GM19324 (cell line): ENCODE measurements around the gene TNRC6C.
"Not testable (repeated sequence)": the region's sequence is repeated elsewhere in the genome, so short reads cannot be mapped to it uniquely, and the experiment has no call there.

Source experiments
- ATAC-seq: cut with Tn5 transposase; IDR thresholded peaks from one replicate; pipeline ENCODE4 v1.9.1; 2021; ENCODE audit warnings: mild to moderate bottlenecking, moderate library complexity; ENCODE audit not compliant: unreplicated experiment, low FRiP score

The TNRC6C gene

GRCh38 chr17:78108726-78109488, 150.4 kb downstream of the TNRC6C start:
- no peak for ATAC-seq

DNA sequence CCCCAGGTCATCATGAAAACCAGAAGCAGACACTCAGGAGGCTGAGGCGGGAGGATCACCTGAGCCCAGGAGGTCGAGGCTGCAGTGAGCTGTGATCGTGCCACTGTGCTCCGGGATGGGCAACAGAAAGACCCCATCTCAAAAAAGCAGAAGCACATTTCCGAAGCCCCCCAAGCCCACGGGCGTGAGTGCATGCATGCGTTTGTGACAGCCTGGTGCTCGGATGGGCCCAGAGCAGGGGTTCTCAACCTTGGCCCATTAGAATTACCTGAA, 150.9 kb downstream of the TNRC6C start:
- no peak for ATAC-seq

DNA sequence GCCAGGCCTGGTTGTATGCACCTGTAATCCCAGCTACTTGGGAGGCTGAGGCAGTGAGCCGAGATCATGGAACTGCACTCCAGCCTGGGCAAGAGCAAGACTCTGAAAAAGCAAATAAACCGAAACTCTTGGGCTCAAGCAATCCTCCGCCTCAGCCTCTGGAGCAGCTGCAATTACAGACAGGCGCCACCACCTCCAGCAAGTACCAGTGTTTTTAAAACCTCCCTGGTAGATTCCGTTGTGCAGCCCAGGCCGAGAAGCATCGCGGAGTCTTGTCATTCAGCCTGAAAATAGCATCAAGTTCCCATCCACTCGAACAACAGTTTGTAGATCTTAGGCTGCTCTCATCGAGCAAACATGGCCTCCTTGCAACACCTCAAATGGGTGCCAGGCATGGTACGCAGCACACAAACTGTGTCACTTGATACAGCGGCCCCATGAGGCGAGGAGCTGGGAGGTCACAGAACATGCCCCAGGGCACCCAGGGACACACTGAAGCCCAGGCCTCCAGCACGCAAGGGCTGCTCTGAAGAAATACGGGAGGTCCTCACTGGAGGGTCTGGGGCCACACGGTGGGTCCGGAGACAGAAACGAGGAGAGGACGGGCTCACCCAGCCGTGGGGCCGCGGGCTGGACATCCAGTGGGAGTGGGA, 152.0 kb downstream of the TNRC6C start:
- ATAC-seq: no peak

DNA sequence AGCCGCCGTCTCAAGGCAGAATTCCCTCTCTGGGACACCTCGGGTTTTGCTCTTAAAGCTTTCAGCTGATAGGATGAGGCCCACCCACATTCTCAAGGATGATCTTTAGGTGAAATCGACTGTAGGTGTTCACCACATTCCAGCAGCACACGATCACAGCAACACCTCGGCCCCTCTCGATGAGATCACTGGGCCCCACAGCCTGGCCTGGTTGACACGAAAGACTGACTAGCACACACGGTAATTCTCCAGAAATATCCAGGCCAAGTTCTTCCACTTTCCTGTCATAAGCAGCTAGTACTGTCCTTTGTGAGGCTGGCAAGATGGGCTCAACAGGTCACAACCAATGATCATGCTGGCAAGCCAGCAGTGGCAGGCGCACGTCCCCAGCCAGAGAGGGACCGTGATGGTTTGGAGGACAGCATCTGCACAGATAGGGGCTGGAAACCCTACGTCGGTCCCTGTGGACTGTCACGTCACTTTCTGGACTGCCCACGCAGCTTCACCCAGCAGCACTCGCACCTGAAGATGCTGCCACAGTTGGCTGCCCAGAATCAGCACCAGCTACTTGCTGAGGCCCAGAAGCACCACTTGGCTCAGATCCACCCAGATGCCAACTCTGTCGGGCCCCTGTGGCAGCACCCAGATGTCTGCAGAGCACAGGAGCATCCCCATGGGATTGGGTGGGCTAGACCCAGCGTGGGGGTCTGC, 152.7 kb downstream of the TNRC6C start:
- ATAC-seq: no peak

- no peak for ATAC-seq
Measured at GRCh38 chr17:78111727-78112517, 153.4 kb downstream of the TNRC6C start.

DNA sequence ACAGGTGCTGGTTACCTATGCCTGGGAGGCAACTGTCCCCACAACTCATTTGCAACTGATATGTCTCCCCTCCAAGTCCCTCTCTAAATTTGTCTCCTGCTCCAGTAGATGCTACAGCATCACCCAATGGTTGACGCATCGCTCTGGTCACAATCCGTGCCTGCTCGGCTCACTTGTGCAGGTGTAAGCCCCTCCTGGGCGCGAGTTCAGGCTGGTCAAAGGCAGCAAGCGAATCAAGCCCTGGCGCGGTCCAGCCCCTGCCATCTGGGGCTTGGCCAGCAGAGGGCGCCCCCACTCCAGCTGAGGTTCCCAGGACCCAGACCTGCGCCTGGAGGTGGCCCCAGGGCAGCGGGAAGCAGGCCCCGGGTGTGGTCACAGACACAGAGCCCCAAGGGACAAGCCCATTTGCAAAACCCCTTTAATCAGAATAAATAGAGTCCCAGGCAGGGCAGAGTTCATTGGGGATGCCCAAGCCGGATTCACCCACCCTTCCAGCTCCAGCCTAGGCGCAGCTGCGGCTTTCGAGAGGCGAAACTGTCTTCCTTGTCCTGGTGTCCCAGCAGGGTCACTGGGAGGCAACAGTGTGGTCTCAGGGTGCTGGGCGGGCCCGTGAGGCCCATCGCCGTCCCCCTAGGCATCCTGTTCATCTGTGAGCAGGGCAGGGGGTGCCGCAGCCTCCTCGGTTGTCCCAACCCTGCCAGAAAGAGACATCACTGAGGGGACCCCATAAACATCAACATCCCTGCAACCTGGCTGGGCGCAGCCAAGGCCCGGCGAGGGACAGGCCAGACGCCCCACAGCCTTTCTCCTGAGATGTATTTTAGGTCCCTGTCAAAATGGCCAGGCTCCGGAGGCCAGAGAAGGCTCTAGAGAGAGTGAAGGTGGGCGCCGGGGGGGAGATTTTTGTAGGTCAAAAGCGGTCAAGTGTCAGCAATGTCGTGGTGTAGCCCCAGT, 154.3 kb downstream of the TNRC6C start:
- no peak for ATAC-seq

GRCh38 chr17:78113804-78114785, 155.6 kb downstream of the TNRC6C start:
- no peak for ATAC-seq

GRCh38 chr17:78114831-78115723, 156.6 kb downstream of the TNRC6C start:
- no peak for ATAC-seq

GRCh38 chr17:78115803-78116202, 157.3 kb downstream of the TNRC6C start:
- ATAC-seq: not testable (repeated sequence)

DNA sequence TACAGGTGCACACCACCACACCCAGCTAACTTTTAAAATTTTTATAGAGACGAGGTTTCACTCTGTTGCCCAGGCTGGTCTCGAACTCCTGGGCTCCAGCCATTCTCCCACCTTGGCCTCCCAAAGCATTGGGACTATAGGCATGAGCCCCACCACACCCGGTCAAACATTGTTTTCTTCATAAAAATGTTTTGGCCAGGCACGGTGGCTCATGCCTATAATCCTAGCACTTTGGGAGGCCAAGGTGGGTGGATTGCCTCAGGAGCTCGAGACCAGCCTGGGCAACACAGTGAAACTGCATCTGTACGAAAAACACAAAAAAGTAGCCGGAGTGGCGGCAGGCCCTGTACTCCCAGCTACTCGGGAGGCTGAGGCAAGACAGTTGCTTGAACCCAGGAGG, 157.9 kb downstream of the TNRC6C start:
- no peak for ATAC-seq

- no peak for ATAC-seq
Measured at GRCh38 chr17:78117027-78117981, 158.8 kb downstream of the TNRC6C start.

DNA sequence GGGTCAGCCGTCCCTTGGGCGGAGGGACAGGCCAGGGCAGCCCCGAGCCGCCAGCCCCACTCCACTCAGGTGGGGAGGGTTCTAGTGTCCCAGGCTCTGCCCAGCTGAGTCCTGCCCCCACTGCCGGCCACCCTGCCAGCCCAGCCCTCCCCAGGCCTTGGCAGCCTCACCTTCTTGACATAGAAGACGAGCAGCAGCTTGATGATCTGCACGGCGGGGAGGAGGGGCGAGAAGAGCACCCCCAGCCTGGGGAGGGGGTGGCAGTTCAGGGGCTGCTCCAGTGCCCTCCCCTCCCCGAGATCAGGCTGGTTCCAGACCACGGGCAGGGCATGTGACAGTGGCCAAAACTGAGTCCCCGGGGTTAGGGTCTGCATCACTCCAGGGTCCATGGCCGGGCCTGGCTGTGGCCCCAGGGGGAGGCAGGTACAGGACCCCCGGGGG, 160.3 kb downstream of the TNRC6C start:
- no peak for ATAC-seq

- ATAC-seq: no peak
Measured at GRCh38 chr17:78120537-78120936, 162.0 kb downstream of the TNRC6C start.

DNA sequence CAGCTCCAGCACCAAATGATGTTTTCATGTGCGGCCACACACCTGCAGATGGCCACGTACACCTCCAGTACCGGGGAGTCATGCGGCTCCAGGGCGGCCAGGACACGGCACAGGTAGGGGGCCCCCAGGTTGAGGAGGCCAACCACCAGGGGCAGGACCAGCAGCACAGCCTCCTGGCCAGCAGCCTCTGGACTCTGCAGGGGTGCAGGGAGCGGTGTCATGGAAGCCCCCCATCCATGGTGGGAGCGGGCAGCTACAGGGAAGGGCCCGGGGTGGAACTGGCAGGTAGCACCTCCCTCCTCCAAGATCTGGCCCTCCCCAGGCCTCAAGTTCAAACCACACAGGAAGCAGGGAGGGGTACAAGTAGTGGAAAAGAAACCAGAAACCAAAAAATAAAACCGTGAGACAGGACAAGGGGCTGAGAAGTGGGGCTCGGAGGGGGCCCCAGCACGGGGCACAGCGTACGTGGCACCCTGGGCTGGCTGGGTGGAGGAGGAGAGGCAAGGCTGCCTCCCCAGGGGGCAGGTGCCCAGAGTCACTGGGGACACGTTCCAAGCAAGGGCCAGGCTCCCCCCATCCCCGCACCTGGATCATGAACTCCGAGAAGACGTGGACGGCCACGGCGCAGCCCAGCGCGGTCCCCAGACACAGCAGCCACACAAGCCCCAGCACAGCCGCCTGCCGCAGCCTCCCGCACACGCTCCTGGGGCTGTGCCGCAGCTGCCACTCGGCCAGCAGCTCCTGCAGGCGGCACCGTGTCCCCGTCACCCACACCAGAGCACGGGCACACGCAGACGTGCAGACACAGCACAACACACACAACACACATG, 162.7 kb downstream of the TNRC6C start:
- no peak for ATAC-seq

DNA sequence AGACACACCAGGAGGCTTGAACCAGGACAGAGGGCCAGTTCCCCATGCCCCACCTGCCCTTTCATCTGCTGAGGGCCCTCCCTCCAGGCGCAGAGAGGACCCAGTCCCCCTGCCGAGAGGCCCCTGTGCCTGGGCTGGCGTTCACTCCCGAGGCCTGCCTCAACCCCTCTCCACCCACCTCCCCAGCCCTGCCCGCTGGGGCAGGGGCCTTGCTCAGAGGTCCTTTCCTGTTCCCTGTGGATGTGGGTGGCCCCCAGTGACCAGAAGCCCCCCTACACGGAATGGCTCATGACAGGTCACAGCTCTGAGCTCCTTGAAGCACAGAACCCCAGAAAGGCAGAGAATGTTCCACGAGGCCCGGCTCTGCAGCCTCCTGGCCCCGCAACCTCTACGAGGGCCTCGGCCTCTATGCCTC, 163.3 kb downstream of the TNRC6C start:
- ATAC-seq: no peak
